IPS-18c (cell line): Measurements from ENCODE around the gene SRGAP2C.
"Not testable (repeated sequence)": the region's sequence is repeated elsewhere in the genome, so short reads cannot be mapped to it uniquely, and the experiment has no call there.

Experiments
- H3K4me3 ChIP-seq: 2 replicates; pipeline ENCODE4 v1.7.0; 2013; ENCODE audit warnings: low read depth, mild to moderate bottlenecking, low read length, moderate library complexity; ENCODE audit not compliant: insufficient read depth
- H3K9me3 ChIP-seq: one replicate; pipeline ENCODE4 v1.6.1; 2013; ENCODE audit warnings: mild to moderate bottlenecking, low read length, moderate library complexity; ENCODE audit not compliant: control insufficient read depth, insufficient read depth

Gene SRGAP2C

DNA sequence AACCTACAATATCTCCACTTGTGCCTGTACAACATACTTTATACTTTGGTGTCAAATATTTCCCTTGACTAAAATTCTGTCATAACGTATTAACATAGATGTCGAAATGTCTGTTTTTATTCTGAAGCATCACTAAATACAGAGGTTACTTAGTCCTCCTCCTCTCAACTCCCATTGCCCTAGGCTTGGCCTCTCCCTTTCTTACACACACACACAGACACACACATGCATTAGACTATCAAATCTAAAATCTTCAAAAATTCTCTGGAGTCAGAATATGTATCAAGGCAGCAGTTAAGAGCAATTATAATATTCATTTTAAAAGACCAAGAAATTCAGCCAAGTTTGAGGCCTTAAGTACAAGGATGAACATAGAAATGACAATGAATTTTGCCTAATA, 8.1 kb upstream of the SRGAP2C start:
- H3K9me3 ChIP-seq, H3K4me3 ChIP-seq: not testable (repeated sequence)

GRCh38 chr1:121178197-121178596, 6.6 kb upstream of the SRGAP2C start:
- not testable (repeated sequence) for H3K9me3 ChIP-seq, H3K4me3 ChIP-seq

DNA sequence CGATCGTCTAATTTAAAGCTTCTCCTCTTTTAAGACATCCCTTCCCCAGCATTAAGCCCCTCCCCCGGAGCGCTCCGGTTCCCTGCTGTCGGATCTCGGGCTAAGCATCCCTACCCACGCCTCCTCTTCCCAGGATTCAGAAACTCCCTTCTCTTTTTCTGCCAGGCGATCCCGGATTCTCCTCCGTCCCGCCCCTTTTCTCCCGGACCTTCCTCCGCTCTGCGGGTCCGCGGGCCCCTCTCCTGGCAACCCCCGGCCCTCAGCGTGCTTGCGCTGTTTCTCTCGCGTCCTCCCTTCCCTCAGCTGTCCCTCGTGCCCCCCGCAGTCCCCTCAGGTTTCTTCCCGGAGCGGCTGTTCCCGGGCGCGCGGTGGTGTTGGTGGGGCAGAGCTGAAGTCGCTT, 908 bp upstream of the SRGAP2C start:
- H3K9me3 ChIP-seq = not testable (repeated sequence)
- peak overlapping the region; percentile 40; the same call in 1 of the 2 replicates for H3K4me3 ChIP-seq

DNA sequence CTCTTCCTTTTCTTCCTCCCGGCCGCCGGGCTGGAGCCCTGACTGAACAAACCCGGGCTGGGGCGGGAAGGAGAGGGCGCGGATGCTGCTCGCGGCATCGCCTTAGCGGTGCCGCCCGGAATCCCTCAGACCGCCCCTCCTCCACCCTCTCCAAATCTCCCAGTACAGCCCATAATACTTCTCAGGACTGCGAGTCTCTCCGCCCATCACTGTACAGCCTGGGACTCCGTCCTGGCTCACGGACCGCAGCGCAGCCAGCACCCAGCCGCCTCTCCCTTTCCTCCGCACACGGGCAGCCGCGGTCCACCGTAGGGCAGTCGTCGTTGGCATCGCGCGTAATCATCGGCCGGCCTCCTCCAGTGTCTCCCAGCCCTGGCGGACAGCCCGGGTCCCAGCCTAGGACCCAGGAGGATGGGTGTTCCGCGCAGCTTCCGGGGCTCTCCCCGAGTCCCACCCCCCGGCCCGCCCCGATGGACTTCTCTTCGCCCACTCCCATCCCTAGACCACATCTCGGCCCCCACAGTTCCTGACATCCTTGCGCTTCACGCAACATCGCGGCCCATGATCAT, 449 bp downstream of the SRGAP2C start:
- H3K9me3 ChIP-seq = not testable (repeated sequence)
- peak overlapping the region; percentile 28; the same call in 1 of the 2 replicates for H3K4me3 ChIP-seq

DNA sequence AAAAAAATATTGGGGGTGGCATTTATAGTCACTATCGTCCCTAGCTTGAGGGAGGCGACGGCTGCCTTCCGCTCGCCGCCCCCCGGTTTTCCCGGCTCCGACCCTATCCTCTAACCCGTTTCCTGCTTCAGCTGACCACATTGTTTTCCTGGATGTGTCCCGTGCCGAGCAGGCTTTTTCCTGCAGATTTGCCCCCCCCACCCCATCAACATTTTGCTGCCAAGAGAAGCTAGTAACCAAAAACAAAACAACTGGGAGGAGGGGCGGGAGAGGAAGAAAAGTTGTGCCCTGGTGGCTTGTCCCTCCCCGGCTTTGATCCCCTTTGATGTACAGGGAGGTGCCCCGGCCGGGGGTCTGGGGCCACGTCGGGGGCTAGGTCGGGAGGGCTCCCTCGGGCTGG, 1.4 kb downstream of the SRGAP2C start:
- H3K9me3 ChIP-seq, H3K4me3 ChIP-seq: not testable (repeated sequence)

- not testable (repeated sequence) for H3K4me3 ChIP-seq, H3K9me3 ChIP-seq
These were observed 3.1 kb downstream of the SRGAP2C start for GRCh38 chr1:121187914-121188313.

- not testable (repeated sequence) for H3K9me3 ChIP-seq, H3K4me3 ChIP-seq
These were observed 7.7 kb downstream of the SRGAP2C start for GRCh38 chr1:121192512-121192911.

- H3K4me3 ChIP-seq = not testable (repeated sequence)
These were observed 12.5 kb downstream of the SRGAP2C start for GRCh38 chr1:121197095-121197882.

DNA sequence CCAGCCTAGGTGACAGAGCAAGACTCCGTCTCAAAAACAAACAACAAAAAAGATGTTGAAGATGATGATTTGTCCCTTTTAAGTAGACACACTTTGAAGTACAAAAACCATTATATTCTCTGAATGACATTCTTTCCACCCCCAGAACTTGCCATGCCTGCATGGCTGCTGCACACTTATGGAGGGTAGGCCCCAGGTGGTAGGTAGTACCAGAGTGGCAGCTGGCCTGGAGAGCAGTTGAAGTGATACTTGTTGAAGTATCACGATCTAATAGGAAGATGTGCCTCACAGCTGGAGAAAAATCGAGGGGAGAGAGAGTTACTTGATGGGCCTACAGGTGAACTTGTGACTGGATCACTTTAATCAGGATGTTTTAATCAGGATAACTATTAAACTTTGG, 15.0 kb downstream of the SRGAP2C start:
- not testable (repeated sequence) for H3K9me3 ChIP-seq, H3K4me3 ChIP-seq

More at GRCh38 chr1:121197095-121197882, 12.5 kb downstream of the SRGAP2C start:
- H3K9me3 ChIP-seq = not testable (repeated sequence)

DNA sequence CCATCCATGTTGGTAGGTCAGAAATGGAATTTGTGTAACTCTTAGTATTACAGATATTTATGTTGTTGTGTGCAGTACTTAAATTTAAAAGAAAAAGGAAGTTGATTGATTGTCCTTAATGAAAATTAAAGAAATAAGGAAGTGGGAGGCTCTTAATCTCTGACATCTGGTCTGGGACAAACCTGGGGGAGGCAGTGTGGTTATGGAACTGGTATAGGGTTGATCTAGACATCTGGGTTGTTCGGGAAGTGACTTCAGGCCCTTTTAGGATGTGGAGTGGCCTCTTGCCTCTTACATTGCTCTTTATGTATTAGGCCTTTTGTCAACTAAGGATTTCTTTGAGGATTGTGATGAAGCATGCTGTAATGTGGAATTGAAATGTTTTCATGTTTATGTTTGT, 15.5 kb downstream of the SRGAP2C start:
- not testable (repeated sequence) for H3K9me3 ChIP-seq, H3K4me3 ChIP-seq

GRCh38 chr1:121200985-121201981, 16.5 kb downstream of the SRGAP2C start:
- H3K9me3 ChIP-seq, H3K4me3 ChIP-seq: not testable (repeated sequence)

- not testable (repeated sequence) for H3K9me3 ChIP-seq, H3K4me3 ChIP-seq
These were observed 18.2 kb downstream of the SRGAP2C start for GRCh38 chr1:121202986-121203385.

GRCh38 chr1:121205786-121206711, 21.3 kb downstream of the SRGAP2C start:
- not testable (repeated sequence) for H3K4me3 ChIP-seq

DNA sequence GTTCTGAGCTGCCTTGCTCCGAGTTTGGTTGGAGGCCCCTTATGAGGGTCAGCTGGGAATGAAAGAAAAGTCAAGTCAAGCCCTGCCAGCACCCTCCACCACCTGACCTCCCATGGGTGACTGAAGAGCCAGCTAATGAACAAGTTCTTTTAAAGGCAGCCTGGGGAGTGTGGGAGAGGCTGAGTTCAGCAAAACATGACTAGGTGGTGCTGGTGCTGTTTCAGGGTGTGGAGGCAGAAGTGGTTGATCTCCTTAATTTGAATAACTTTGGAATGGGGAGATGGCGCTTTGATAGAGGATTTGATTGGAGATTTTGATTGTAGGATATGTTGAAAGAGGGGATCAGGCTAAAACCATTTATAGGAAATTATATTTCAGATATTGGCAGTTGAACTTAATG, 22.6 kb downstream of the SRGAP2C start:
- H3K9me3 ChIP-seq, H3K4me3 ChIP-seq: not testable (repeated sequence)

More at GRCh38 chr1:121205786-121206711, 21.3 kb downstream of the SRGAP2C start:
- not testable (repeated sequence) for H3K9me3 ChIP-seq

- not testable (repeated sequence) for H3K4me3 ChIP-seq, H3K9me3 ChIP-seq
These were observed 23.6 kb downstream of the SRGAP2C start for GRCh38 chr1:121208375-121208774.

DNA sequence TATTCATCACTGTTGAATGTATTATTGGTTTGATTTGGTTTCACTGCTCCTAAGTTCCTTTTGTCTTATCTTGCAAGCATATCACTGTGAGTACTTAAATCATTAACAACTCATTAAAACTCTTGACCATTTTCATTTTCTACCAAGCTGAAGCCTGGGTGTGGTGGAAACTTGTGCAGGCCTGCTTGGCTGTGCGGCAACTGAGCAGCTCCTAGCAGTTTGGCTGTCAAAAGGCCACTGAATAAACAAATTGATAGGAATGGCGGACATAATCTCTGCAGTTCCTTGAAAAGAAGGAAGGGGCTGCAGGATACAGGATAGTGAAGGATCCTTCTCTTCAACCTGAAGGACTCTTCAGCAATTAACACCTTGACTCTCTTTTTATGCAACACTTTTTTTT, 26.0 kb downstream of the SRGAP2C start:
- H3K4me3 ChIP-seq = not testable (repeated sequence)

DNA sequence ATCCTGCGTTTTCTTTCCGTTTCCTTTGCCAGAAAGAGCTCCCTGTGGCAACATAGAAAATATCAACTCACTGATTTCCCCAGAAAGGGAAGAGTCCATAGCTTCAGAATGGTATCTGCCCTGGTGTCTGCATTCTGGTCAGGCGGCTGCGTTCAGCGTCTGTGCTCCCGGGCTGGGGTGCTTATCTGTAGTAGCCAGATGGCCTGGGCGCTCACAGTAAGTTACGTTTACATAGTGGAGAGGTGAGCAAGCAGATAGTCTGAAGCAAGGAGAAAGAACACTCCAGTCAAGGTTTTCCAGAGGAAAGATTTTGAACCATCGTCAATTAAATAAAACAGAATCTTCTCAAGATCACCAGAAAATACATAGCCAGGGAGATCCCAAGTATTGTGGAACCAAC, 28.7 kb downstream of the SRGAP2C start:
- H3K4me3 ChIP-seq, H3K9me3 ChIP-seq: not testable (repeated sequence)

More for the DNA sequence above, 26.0 kb downstream of the SRGAP2C start:
- not testable (repeated sequence) for H3K9me3 ChIP-seq
